ENCODE measurements around the gene CHCHD6.

The CHCHD6 gene

DNA sequence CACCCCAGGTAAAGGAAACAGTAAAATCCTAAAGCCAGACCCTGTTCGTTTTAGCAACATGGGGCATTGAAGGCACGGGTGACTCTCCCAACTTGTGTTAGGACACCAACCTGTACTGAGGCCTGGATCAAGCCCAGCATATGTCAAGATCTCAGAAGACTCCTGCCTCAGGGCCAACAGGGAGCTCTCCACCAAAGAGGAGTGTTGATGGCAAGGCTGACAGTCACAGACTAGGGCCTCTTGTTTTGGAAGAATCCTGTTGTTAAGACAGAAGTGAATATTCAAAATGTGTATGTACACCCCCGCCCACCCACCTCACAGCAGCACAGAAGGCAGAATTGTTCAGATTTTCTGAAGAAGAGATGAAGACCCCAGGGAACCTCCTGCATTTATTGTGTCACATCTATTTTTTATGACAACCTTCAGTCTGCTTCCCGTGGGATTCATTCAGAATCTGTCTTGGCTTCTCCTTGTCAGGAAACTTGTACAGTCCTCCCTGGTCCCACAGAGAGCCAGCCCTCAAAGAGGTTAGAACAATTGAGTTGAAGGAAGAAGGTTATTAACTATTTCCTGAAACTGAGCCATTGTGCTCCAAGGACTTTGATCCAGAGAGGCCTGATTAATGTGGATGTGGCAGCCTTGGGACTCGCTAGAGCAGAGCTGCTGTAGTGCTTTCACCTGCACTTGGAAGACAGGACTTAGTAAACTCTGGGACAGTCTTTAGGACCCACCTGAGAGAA is 217.2 kb downstream of the CHCHD6 start:
- DNase-seq: no peak
- TF ChIP-seq GATA1 (IDR thresholded peaks at IDR 0.05; ENCODE audit: low read depth, low read length): no peak
- no peak for TF ChIP-seq POLR2A (IDR thresholded peaks at IDR 0.05; ENCODE audit: low read length)

GRCh38 chr3:126922466-126922865 is 218.4 kb downstream of the CHCHD6 start:
- TF ChIP-seq POLR2A (IDR thresholded peaks at IDR 0.05; ENCODE audit: low read length): no peak
- no peak for TF ChIP-seq GATA1 (IDR thresholded peaks at IDR 0.05; ENCODE audit: low read depth, low read length)
- DNase-seq: no peak

- no peak for TF ChIP-seq GATA1 (IDR thresholded peaks at IDR 0.05; ENCODE audit: low read depth, low read length)
- TF ChIP-seq POLR2A (IDR thresholded peaks at IDR 0.05; ENCODE audit: low read length): no peak
- no peak for DNase-seq
Observed at GRCh38 chr3:126923423-126923822, 219.4 kb downstream of the CHCHD6 start.

- no peak for TF ChIP-seq POLR2A (IDR thresholded peaks at IDR 0.05; ENCODE audit: low read length)
- no peak for TF ChIP-seq GATA1 (IDR thresholded peaks at IDR 0.05; ENCODE audit: low read depth, low read length)
Observed at GRCh38 chr3:126923895-126924294, 219.9 kb downstream of the CHCHD6 start.

DNA sequence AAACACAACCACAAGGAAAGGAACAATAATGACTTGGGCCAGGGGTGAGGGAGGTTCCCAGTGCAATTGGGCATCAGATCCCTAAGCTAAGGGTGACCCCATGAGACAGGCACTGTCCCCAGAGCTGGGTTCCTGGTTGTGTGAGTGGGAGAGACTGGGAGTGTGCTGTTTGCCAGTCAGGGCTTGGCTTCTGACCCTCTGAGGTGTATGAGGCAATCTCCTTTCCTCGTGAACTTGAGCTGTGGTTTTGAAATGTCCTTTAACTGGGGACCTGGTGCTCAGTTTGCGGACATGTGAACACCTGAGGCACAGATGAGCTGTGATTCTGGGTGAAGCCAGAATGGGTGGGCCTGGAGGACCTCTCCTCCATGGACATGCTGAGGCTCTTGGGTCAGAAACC is 220.4 kb downstream of the CHCHD6 start:
- no peak for DNase-seq
- TF ChIP-seq POLR2A (IDR thresholded peaks at IDR 0.05; ENCODE audit: low read length): no peak
- no peak for TF ChIP-seq GATA1 (IDR thresholded peaks at IDR 0.05; ENCODE audit: low read depth, low read length)

More at GRCh38 chr3:126923895-126924294, 219.9 kb downstream of the CHCHD6 start:
- no peak for DNase-seq

- DNase-seq: no peak
- TF ChIP-seq GATA1 (IDR thresholded peaks at IDR 0.05; ENCODE audit: low read depth, low read length) (no peak), POLR2A (IDR thresholded peaks at IDR 0.05; ENCODE audit: low read length) (no peak)
Observed at GRCh38 chr3:126925411-126926171, 221.6 kb downstream of the CHCHD6 start.

DNA sequence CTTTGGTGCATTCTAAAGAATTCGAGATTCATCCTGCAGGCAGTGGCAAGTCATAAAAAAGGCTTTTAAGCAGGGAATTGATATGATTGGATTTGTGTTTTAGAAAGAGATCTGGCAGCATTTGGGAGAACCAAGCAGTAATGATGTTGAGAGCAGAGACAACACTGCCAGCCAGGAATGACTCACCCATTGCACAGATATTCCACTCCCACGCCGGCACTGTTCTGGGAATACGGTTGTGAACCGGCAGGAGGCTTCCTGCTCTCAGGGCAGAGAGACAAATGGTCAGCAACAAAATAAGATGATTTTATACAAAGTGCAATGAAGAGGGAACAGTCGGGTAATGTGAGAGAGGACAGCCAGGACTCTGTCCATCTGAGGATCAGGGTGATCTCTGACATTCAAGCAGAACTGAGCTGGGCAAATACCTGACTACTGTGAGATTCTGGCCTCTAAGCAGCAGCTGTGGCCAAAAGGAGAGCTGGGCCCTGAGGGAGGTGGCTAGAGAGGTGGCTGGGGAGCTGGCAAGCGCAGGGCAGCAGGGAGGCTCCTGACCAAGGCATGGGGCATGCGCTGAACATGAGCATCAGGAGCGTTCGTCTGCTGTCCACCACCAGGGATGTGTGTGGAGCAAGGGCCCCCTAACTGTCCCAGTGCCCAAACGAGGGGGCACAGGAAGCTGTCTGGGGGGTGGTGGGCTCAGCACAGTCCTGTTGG is 222.8 kb downstream of the CHCHD6 start:
- no peak for TF ChIP-seq POLR2A (IDR thresholded peaks at IDR 0.05; ENCODE audit: low read length)
- no peak for DNase-seq

DNA sequence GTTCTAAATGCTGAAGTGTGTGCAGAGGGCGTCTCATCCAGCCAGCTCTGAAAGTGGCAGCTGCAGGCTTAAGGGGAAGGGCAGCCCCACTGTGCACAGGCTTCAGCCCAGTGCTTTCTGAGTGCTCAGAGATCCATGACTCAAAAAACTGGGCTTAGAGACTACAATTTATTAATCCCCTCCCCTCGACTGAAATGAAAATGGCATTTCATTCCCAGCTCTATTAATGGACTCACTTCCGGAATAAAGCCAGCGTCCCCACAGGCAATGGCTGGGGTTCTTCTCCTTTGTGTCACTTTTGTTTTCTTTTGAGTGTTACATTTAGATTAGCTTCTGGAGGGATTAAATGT is 223.3 kb downstream of the CHCHD6 start:
- no peak for DNase-seq
- TF ChIP-seq GATA1 (IDR thresholded peaks at IDR 0.05; ENCODE audit: low read depth, low read length) (no peak), POLR2A (IDR thresholded peaks at IDR 0.05; ENCODE audit: low read length) (no peak)

DNA sequence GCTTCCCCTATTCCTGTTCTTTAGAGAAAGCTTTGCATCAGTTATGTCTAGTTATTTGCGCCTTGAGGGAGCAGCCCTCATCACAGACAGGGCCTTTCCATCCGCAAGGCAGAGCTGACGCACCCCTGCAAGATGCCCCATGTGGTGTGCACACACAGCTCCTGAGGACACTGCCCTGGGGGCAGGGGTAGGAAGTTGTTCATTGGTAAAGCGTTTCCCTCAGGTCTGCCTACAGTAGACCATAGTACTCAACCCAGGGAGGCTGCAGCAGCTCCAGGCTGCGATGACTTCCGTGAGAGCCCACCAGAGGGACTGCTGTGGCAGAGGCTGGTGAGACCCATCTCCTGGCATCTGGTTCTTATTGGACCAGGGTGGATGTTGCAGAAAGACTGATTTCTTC is 223.8 kb downstream of the CHCHD6 start:
- TF ChIP-seq POLR2A (IDR thresholded peaks at IDR 0.05; ENCODE audit: low read length) (no peak), GATA1 (IDR thresholded peaks at IDR 0.05; ENCODE audit: low read depth, low read length) (no peak)
- no peak for DNase-seq

DNA sequence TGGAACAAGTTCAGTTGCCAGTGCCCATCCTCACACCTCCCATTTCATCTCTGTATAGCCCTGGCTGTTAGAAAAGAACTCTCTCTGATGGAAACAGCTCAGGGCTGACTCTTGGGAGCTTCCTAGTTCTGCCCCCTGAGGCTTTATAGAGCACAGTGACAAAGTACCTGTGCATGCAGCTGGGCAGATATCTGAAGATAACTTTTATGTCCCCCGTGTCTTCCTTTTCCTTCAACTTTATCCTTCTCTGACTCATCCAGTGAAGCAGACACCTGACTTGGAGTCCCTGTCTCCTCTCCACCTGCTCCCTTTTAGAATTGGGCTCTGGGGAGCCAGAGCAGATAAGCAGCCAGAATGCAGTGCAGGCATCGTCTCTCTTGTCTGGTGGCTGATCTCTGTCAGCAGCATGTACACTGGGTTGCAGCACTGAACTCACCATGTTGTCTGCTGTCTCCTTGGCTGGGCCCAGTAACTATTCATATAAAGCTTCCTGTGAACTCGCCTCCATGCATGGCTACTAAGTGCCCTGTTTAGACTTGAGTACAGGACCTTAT is 225.0 kb downstream of the CHCHD6 start:
- no peak for TF ChIP-seq POLR2A (IDR thresholded peaks at IDR 0.05; ENCODE audit: low read length)
- TF ChIP-seq GATA1 (IDR thresholded peaks at IDR 0.05; ENCODE audit: low read depth, low read length): no peak
- DNase-seq: no peak

DNA sequence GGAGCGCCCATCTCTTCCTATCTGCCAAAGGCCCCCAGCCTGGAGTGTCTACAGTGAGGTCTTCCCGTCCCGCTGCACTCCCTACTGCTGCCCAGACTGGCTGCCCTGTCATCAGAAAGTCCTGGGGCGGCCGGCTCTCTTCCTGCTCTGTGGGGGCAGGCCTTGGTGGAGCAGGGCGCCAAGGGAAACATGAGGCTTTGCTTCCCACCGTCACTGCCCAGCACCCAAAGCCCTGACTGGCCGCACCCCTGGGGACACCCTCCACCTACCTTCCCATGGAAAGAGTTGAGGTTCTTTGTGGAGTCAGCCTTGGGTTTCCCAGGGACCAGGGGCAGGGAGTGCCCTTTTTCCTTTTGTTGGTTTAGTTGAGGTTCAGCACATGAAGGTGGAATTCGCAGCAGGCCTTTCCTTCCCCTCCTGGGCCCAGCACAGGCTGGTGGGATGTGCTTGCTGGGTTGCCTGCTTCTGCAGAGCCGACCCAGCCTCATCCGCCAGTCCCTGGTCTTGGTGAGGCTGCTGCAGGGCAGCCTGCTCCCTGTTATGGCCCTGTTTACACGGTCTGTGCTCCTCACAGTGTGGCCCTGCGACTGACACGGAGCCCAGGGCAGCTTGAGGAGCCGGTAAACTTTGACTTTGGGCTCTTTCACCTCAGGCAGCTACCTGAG is 227.0 kb downstream of the CHCHD6 start:
- DNase-seq: no peak
- TF ChIP-seq POLR2A (IDR thresholded peaks at IDR 0.05; ENCODE audit: low read length) (no peak), GATA1 (IDR thresholded peaks at IDR 0.05; ENCODE audit: low read depth, low read length) (no peak)

GRCh38 chr3:126931806-126932187 is 227.8 kb downstream of the CHCHD6 start:
- DNase-seq: no peak
- TF ChIP-seq POLR2A (IDR thresholded peaks at IDR 0.05; ENCODE audit: low read length) (no peak), GATA1 (IDR thresholded peaks at IDR 0.05; ENCODE audit: low read depth, low read length) (no peak)

DNA sequence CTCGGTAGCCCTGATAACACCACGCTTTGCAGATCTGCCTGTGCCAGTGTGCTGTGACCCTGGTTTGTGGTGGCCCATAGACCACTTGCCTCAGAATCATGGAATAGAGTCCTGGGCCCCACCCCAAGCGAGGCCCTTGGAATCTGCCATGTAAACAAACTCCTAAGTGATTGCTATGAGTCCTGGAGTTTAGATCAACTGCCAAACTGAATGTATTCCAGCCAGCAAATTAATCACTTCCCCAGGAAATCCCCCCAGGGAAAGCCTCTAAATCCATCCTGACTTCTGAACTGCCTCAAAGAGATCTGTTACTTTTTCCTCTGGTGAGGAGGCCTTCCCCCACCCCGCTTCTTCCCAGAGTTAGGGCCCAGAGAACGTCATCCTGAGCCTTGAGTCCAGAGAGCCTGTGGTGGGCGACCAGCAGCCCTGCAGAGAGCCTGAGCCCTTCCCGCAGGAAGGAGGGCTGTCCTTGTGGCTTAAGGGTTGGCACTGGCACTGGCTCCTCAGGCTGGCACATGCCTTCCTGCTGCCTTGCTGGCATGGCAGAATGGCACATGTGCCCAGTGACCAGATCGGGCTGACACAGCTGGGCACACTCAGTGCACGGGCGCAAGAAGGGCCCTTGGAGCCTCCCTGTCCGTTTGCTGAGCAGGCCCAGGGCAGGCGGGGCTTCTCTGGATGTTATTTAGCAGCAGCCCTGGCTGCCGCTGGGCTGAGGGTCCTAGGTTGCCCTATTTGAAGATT is 228.3 kb downstream of the CHCHD6 start:
- TF ChIP-seq GATA1 (IDR thresholded peaks at IDR 0.05; ENCODE audit: low read depth, low read length): no peak
- TF ChIP-seq POLR2A (IDR thresholded peaks at IDR 0.05; ENCODE audit: low read length): no peak
- DNase-seq: no peak

All from erythroblast (primary cell).